Measurements from ENCODE around the gene CFB.
A peak's percentile ranks its signal among the peaks of the same experiment; 100 is the strongest.

CFB gene

DNA sequence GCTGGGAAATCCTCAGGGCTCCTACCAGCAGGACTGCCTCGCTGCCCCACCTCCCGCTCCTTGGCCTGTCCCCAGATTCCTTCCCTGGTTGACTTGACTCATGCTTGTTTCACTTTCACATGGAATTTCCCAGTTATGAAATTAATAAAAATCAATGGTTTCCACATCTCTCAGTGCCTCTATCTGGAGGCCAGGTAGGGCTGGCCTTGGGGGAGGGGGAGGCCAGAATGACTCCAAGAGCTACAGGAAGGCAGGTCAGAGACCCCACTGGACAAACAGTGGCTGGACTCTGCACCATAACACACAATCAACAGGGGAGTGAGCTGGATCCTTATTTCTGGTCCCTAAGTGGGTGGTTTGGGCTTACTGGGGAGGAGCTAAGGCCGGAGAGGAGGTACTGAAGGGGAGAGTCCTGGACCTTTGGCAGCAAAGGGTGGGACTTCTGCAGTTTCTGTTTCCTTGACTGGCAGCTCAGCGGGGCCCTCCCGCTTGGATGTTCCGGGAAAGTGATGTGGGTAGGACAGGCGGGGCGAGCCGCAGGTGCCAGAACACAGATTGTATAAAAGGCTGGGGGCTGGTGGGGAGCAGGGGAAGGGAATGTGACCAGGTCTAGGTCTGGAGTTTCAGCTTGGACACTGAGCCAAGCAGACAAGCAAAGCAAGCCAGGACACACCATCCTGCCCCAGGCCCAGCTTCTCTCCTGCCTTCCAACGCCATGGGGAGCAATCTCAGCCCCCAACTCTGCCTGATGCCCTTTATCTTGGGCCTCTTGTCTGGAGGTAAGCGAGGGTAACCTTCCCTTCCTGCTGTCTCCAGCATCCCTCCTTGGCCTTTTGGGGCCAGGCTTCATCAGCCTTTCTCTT, at the start of gene CFB:
TSS of gene CFB (plus strand) at position 589 of the 863 bp plus-strand sequence. CDS start at position 716, 127 bp downstream.
- Histone ChIP-seq H3K9ac (ENCODE audit: low read length) (no peak within 1 kb of the TSS), H3K9me3 (ENCODE audit: control insufficient read depth, low read depth, low read length) (no peaks in the 10 kb centered on the region), H3K4me3 (ENCODE audit: low read length) (no peak within 1 kb of the TSS), H3K36me3 (ENCODE audit: control insufficient read depth, low read depth, low read length) (no peaks in the 10 kb centered on the region), H3K4me1 (ENCODE audit: control insufficient read depth, low read depth, low read length) (peaks cover 3% of the 10 kb centered on the region), H3K27ac (ENCODE audit: low read length) (no peak within 1 kb of the TSS), H3K27me3 (ENCODE audit: control insufficient read depth, insufficient read depth, low read length) (peaks cover 8% of the 10 kb centered on the region)

DNA sequence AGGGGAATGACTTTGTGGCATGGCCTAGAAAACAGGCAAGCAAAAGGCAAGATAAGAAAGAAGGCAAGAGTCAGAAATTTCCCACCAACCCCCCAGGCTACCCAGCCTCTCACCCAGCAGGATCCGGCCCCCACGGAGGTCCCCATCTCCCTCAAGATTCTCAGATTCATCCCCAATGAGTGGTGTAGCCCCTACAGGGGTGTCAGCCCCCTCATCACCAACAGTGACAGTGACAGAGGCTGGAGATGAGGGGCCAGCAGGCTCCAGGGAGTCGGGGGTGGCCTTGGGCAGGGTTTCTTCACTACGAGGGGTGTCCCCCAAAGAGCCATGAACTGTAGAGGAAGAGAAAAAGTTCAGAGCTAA, 49.4 kb upstream of the CFB start:
- no peaks in the 10 kb centered on the region for H3K4me1 ChIP-seq (ENCODE audit: control insufficient read depth, low read depth, low read length)

DNA sequence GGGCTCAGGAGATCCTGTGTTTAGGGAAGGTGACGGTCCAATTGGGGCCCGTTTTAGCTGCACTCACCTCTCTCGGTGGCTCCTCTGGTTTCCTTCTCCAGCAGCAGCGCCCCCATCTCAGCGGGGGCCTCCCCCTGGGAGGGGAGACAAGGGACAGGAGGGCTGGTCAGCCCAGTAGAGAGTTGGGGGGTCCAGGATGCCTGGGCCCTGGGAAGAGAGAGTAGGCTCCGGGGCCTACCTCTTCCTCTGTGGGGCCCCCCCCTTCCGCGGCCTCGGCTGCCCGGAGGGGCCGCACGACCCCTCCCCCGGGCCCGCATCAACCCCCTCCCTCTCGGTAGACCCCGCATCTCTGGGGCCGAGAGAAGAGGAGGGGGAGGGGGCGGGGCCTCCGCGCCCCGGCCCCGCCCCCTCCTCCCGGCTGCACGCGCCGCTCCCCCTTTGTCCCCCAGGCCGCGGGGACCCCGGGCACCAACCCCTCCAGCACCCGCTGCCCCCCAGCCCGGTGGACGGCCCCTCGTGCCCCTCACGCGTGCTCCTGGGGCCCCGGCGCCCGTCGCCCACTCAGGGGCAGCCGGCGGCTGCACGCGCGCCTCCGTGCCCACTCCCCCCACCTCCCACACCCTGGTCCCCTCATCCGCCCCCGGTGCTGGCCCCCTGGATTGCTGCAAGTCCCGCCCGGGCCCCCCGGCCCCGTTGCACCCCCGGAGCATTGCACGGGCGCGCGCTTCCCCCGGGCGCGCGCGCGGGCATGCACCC, 48.9 kb upstream of the CFB start:
- no peaks in the 10 kb centered on the region for H3K4me1 ChIP-seq (ENCODE audit: control insufficient read depth, low read depth, low read length)
- H3K9me3 ChIP-seq (ENCODE audit: control insufficient read depth, low read depth, low read length) = no peaks in the 10 kb centered on the region
- H3K9ac ChIP-seq (ENCODE audit: low read length) = peak overlapping the region; percentile 74
- H3K4me3 ChIP-seq (ENCODE audit: low read length) = peak overlapping the region; percentile 95
- H3K36me3 ChIP-seq (ENCODE audit: control insufficient read depth, low read depth, low read length) = peaks cover 47% of the 10 kb centered on the region
- no peaks in the 10 kb centered on the region for H3K27me3 ChIP-seq (ENCODE audit: control insufficient read depth, insufficient read depth, low read length)
- H3K27ac ChIP-seq (ENCODE audit: low read length) = peak overlapping the region; percentile 28

More for the DNA sequence above, 49.4 kb upstream of the CFB start:
- Histone ChIP-seq H3K36me3 (ENCODE audit: control insufficient read depth, low read depth, low read length) (peaks cover 53% of the 10 kb centered on the region), H3K9ac (ENCODE audit: low read length) (peak overlapping the region; percentile 74), H3K27me3 (ENCODE audit: control insufficient read depth, insufficient read depth, low read length) (no peaks in the 10 kb centered on the region), H3K9me3 (ENCODE audit: control insufficient read depth, low read depth, low read length) (no peaks in the 10 kb centered on the region), H3K27ac (ENCODE audit: low read length) (peak overlapping the region; percentile 28), H3K4me3 (ENCODE audit: low read length) (peak overlapping the region; percentile 95)

DNA sequence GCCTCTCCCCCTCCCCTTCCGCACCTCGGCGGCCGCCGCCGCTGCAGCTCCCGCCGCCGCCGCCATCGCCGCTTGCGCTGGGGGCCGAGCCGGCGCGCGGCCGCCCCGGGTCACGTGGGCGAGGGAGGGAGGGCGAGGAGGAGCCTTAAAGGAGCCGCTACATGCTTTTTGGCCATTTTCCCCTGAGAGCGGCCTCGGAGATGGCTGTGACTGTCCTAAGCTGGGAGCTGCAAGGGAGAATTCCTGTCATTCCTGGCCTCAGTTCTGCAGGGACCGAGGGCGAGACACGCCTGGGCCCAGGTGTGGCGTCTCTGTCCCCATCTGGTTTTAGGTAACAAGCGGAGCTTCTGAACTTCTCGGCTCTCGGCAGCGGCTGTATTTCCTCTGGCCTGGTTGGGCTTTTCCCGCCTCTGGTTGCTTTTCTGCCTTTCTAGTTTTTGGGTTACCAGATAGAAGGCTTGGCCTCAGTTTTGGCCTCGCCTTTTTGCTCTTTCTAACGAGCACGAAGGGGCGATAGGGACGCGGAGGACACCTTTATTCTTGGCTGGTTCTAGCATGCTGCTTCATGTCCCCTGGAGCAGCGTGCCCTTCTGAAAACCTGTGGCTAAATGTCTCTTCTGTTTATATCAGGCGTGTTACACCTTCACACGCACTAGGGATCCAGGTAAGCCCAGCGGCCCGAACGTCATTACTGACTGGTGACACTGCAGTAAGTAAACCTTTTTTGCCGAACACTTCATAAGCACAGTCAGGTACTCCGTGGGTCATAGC, 48.1 kb upstream of the CFB start, which contains the start of gene EHMT2:
TSS of gene EHMT2 (minus strand) at position 87 of the 771 bp plus-strand sequence. CDS start at position 66, 21 bp downstream.
- Histone ChIP-seq H3K36me3 (ENCODE audit: control insufficient read depth, low read depth, low read length) (peaks cover 39% of the 10 kb centered on the region), H3K4me1 (ENCODE audit: control insufficient read depth, low read depth, low read length) (no peaks in the 10 kb centered on the region), H3K27ac (ENCODE audit: low read length) (peak within 1 kb of the TSS; percentile 28), H3K27me3 (ENCODE audit: control insufficient read depth, insufficient read depth, low read length) (no peaks in the 10 kb centered on the region), H3K9me3 (ENCODE audit: control insufficient read depth, low read depth, low read length) (no peaks in the 10 kb centered on the region), H3K9ac (ENCODE audit: low read length) (peak within 1 kb of the TSS; percentile 74), H3K4me3 (ENCODE audit: low read length) (peak within 1 kb of the TSS; percentile 95)

DNA sequence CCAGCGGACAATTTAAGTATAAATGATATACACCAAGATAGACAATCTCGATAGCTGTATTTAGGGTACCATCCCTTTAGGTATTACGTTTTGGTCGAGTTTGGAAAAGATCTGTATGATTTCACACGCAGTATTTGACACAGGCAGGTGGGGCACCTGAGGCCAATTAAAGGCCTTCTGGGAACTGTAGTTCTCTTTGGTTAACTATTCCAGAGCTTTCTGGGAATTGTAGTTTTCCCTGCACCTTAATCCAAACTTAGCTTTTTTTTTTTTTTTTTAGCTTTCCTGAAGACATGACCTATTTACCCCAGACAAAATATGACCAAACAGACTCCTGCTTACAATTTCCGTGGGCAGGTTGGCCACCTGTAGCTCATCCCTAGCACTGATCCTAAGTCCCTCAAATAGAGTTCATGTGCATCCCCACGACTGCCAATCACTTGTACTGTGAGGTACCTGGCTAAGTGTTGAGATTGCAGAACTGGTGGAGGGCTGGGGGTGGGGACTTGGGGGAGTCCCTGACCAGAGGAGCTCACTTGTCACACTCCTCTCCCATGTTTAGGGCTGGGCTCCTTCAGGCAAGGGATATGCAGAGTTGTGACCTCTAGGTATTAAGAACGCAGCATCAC, 47.4 kb upstream of the CFB start:
- peaks cover 32% of the 10 kb centered on the region for H3K36me3 ChIP-seq (ENCODE audit: control insufficient read depth, low read depth, low read length)
- no peaks in the 10 kb centered on the region for H3K9me3 ChIP-seq (ENCODE audit: control insufficient read depth, low read depth, low read length)
- no peak overlapping the region for H3K27ac ChIP-seq (ENCODE audit: low read length)
- no peaks in the 10 kb centered on the region for H3K4me1 ChIP-seq (ENCODE audit: control insufficient read depth, low read depth, low read length)
- H3K27me3 ChIP-seq (ENCODE audit: control insufficient read depth, insufficient read depth, low read length) = no peaks in the 10 kb centered on the region
- peak overlapping the region; percentile 67 for H3K9ac ChIP-seq (ENCODE audit: low read length)
- peak overlapping the region; percentile 95 for H3K4me3 ChIP-seq (ENCODE audit: low read length)

DNA sequence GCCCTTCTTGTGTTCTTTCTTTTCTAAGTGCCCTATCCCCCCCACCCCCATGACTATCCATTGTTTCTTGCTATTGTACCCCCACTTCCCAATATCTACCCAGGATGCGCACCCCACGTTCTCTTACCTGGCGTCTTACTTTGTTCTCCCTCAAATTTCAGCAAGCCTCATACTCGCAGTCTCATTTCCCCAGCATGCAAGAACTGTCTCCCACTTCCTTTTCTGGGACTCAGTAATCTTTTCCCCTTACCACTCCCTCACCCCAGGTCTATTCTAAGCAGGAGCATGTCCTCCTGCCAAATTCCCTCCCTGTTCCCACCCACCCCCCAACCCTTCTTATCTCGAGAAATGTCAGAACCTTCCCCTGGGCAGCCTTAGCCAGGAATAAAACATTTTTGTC, 46.7 kb upstream of the CFB start:
- no peaks in the 10 kb centered on the region for H3K9me3 ChIP-seq (ENCODE audit: control insufficient read depth, low read depth, low read length)
- peaks cover 27% of the 10 kb centered on the region for H3K36me3 ChIP-seq (ENCODE audit: control insufficient read depth, low read depth, low read length)
- no peak overlapping the region for H3K27ac ChIP-seq (ENCODE audit: low read length)
- no peak overlapping the region for H3K4me3 ChIP-seq (ENCODE audit: low read length)
- H3K4me1 ChIP-seq (ENCODE audit: control insufficient read depth, low read depth, low read length) = no peaks in the 10 kb centered on the region
- no peak overlapping the region for H3K9ac ChIP-seq (ENCODE audit: low read length)
- H3K27me3 ChIP-seq (ENCODE audit: control insufficient read depth, insufficient read depth, low read length) = no peaks in the 10 kb centered on the region

DNA sequence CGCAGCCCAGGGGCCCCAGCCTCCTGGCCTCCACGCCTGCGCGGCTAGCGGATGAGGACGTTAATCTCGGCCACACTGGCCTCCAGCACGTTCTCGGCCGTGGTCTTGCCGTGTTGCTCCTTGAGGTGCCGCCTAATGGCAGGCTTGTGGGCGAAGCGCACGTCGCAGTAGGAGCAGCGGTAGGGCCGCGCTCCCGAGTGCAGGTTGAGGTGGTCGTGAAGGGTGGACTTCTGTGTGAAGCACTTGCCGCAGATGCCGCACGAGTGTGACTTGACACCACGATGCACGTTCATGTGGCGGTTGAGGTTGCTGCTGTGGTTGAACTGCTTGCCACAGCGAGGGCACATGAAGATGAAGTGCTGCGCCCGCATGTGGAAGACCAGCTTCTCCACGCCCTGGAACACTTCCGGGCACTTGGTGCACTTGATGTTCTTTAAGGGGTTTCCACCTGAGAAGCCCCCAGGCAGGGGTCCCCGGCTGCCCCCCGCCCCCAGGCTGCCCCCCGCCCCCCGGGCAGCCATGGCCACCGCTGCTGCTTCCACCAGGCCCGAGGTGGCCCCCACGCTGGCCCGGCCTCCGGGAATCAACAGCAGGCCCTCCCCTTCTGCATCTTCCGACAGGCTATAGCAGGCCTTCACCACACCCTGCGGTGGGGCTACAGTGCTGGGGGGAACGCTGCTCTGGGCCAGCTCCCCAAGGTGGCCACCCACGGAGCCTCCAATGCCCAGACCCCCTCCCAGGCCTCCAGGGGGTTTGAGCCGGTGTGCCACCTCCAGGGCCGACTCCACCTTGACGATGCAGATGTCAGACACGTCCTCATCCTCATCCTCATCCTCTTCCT, 45.8 kb upstream of the CFB start:
- no peak overlapping the region for H3K4me3 ChIP-seq (ENCODE audit: low read length)
- H3K27ac ChIP-seq (ENCODE audit: low read length) = no peak overlapping the region

DNA sequence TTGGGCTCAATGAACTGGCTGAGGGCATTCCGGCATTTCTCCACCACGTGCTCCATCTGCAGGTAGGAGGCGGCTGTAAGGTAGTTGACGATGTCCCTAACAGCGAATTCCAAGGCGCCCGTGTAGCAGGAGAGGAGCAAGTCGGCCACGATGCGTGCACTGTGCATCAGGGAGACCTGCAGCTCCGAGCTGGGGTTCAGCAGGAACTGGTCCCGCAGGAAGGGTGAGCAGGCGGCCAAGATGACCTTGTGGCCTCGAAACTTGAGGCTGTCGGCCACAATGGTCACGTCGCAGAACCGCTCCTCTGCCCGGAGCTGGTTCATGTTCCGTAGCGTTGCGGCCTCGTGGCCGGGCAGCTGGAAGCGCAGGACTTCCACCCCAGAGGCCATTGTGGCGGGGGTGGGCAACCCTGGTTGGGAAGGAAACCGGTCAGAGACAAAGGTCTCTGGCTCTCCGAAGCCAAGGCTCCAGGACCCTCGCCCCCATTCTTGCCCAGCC, 44.9 kb upstream of the CFB start:
- no peak overlapping the region for H3K27ac ChIP-seq (ENCODE audit: low read length)
- peaks cover 2% of the 10 kb centered on the region for H3K4me1 ChIP-seq (ENCODE audit: control insufficient read depth, low read depth, low read length)
- H3K27me3 ChIP-seq (ENCODE audit: control insufficient read depth, insufficient read depth, low read length) = no peaks in the 10 kb centered on the region
- H3K4me3 ChIP-seq (ENCODE audit: low read length) = peak overlapping the region; percentile 63
- H3K36me3 ChIP-seq (ENCODE audit: control insufficient read depth, low read depth, low read length) = peaks cover 13% of the 10 kb centered on the region
- H3K9me3 ChIP-seq (ENCODE audit: control insufficient read depth, low read depth, low read length) = no peaks in the 10 kb centered on the region
- H3K9ac ChIP-seq (ENCODE audit: low read length) = peak overlapping the region; percentile 36

More for the DNA sequence above, 45.8 kb upstream of the CFB start:
- Histone ChIP-seq H3K4me1 (ENCODE audit: control insufficient read depth, low read depth, low read length) (no peaks in the 10 kb centered on the region), H3K9ac (ENCODE audit: low read length) (no peak overlapping the region), H3K36me3 (ENCODE audit: control insufficient read depth, low read depth, low read length) (peaks cover 21% of the 10 kb centered on the region), H3K27me3 (ENCODE audit: control insufficient read depth, insufficient read depth, low read length) (no peaks in the 10 kb centered on the region), H3K9me3 (ENCODE audit: control insufficient read depth, low read depth, low read length) (no peaks in the 10 kb centered on the region)

DNA sequence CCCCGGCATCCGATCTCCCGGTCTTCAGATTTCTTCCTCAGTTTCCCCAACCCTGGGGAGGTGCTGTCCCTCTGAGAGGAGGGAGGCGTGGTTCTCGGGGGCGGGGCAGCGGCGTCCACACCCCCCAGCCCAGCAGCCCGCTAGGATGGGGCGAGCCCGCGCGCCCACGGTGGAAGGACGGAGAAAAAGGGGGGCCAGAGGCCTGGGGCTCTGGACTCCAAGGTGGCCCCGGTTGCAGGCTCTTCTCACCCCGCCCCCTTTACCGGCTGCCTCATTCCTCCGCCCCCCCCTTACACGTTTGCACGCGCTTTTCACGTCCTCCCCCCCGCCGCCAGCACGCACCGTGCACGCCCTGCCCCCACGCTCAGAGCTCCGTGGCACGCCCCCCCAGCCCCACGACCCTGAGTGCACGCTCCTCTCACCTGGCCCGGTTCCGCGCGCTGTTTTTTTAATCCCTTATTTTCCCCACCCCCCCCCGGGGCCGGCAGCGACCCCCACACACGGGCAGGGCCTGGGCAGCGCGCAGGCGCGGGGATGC, 44.4 kb upstream of the CFB start:
- Histone ChIP-seq H3K27me3 (ENCODE audit: control insufficient read depth, insufficient read depth, low read length) (no peaks in the 10 kb centered on the region), H3K9ac (ENCODE audit: low read length) (peak overlapping the region; percentile 36), H3K27ac (ENCODE audit: low read length) (no peak overlapping the region)

More for the DNA sequence above, 44.4 kb upstream of the CFB start:
- Histone ChIP-seq H3K4me1 (ENCODE audit: control insufficient read depth, low read depth, low read length) (peaks cover 3% of the 10 kb centered on the region), H3K9me3 (ENCODE audit: control insufficient read depth, low read depth, low read length) (no peaks in the 10 kb centered on the region), H3K36me3 (ENCODE audit: control insufficient read depth, low read depth, low read length) (peaks cover 8% of the 10 kb centered on the region), H3K4me3 (ENCODE audit: low read length) (peak overlapping the region; percentile 63)

All from iPS-18a (cell line).